GM19455 (cell line): ENCODE results near the gene NID1.

Experiments
- ATAC-seq: cut with Tn5 transposase; IDR thresholded peaks from one replicate; pipeline ENCODE4 v1.9.1; 2021; ENCODE audit not compliant: unreplicated experiment

NID1 gene

GRCh38 chr1:236067854-236068454 lies 3.1 kb upstream of the NID1 start:
- ATAC-seq, result no peak

GRCh38 chr1:236066828-236067386 lies 2.0 kb upstream of the NID1 start:
- ATAC-seq, result peak; percentile 69

- no peak for ATAC-seq
Observed at GRCh38 chr1:236066054-236066453, 1.2 kb upstream of the NID1 start.

GRCh38 chr1:236065509-236066005 lies 667 bp upstream of the NID1 start:
- ATAC-seq, result no peak

GRCh38 chr1:236063919-236064673 lies 794 bp downstream of the NID1 start:
- no peak for ATAC-seq

GRCh38 chr1:236063551-236063918 lies 1.4 kb downstream of the NID1 start:
- ATAC-seq, result no peak

GRCh38 chr1:236060286-236060685 lies 4.6 kb downstream of the NID1 start:
- no peak for ATAC-seq

- no peak for ATAC-seq
Observed at GRCh38 chr1:236059011-236059410, 5.9 kb downstream of the NID1 start.

- no peak for ATAC-seq
Observed at GRCh38 chr1:236058141-236058934, 6.6 kb downstream of the NID1 start.

- no peak for ATAC-seq
Observed at GRCh38 chr1:236057546-236057945, 7.3 kb downstream of the NID1 start.

GRCh38 chr1:236052232-236052993 lies 12.5 kb downstream of the NID1 start:
- no peak for ATAC-seq

GRCh38 chr1:236051242-236051791 lies 13.6 kb downstream of the NID1 start:
- ATAC-seq, result no peak

- ATAC-seq, result no peak
Observed at GRCh38 chr1:236045771-236046170, 19.1 kb downstream of the NID1 start.

- no peak for ATAC-seq
Observed at GRCh38 chr1:236044341-236044740, 20.5 kb downstream of the NID1 start.

- no peak for ATAC-seq
Observed at GRCh38 chr1:236041631-236042618, 23.0 kb downstream of the NID1 start.

- ATAC-seq, result no peak
Observed at GRCh38 chr1:236039740-236040685, 24.9 kb downstream of the NID1 start.

GRCh38 chr1:236038034-236038433 lies 26.9 kb downstream of the NID1 start:
- ATAC-seq, result no peak

GRCh38 chr1:236035681-236036101 lies 29.2 kb downstream of the NID1 start:
- ATAC-seq, result no peak
